Activated CD8-positive, alpha-beta T cell treated with anti-CD3 and anti-CD28 coated beads for 36 hours (primary cell): ENCODE data around the gene RABGAP1L. TPM values are rescaled to one million over a fixed set of nuclear protein-coding genes. Genes with fewer than 3 reads are reported as not detected.
"Not testable (repeated sequence)": the region's sequence is repeated elsewhere in the genome, so short reads cannot be mapped to it uniquely, and the experiment has no call there.

Experiments used
- ATAC-seq: fragments of 200-7000 bp; cut with Tn5 transposase; one replicate; pipeline ENCODE4 v1.10.0; 2021; ENCODE audit warnings: mild to moderate bottlenecking, moderate library complexity
- CTCF ChIA-PET: fragments of 350-600 bp; sonication (Branson Sonifier 250); formaldehyde crosslinking; loops from one replicate; lab custom pipeline; 2021; ENCODE audit warnings: antibody characterized with exemption; lab: Charles Lee
- POLR2A ChIA-PET: fragments of 350-600 bp; sonication (Branson Sonifier 250); formaldehyde crosslinking; loops from one replicate; lab custom pipeline; 2021; ENCODE audit warnings: antibody characterized with exemption; lab: Charles Lee
- DNase-seq: peaks from one replicate; pipeline ENCODE4 v3.0.0-alpha.2; 2020
- H3K27ac Mint-ChIP-seq: one replicate; pipeline ENCODE4 v1.8.0; 2021; ENCODE audit warnings: mild to moderate bottlenecking, mixed read lengths
- H3K27me3 Mint-ChIP-seq: one replicate; pipeline ENCODE4 v1.8.0; 2021; ENCODE audit warnings: mixed read lengths
- H3K36me3 Mint-ChIP-seq: one replicate; pipeline ENCODE4 v1.8.0; 2021; ENCODE audit warnings: low read depth, mixed read lengths
- H3K4me1 Mint-ChIP-seq: one replicate; pipeline ENCODE4 v1.8.0; 2021; ENCODE audit warnings: low read depth, mixed read lengths
- H3K4me3 Mint-ChIP-seq: one replicate; pipeline ENCODE4 v1.8.0; 2021; ENCODE audit warnings: mild to moderate bottlenecking, moderate library complexity, mixed read lengths
- H3K9me3 Mint-ChIP-seq: one replicate; pipeline ENCODE4 v1.8.0; 2021; ENCODE audit warnings: mixed read lengths
- CTCF ChIP-seq: fragments of 200-600 bp; IDR thresholded peaks from one replicate; pipeline ENCODE4 v1.8.0; 2022; ENCODE audit warnings: antibody characterized with exemption, mild to moderate bottlenecking
- intact Hi-C: fragments of 100-400 bp; cut with micrococcal nuclease; formaldehyde crosslinking; loops from one replicate; pipeline ENCODE4 v1.10.0; 2022
- total RNA-seq, 2 experiments: library from RNA; stranded (reverse); gene quantifications; one replicate each; pipeline ENCODE4 v1.2.3, GENCODE V29; 2021

The RABGAP1L gene
- total RNA-seq, 2 experiments from 2014 or later, result 26.9 to 29.4 TPM

- Mint-ChIP-seq H3K4me1 (peaks cover 3% of the 10 kb centered on the region), H3K9me3 (no peaks in the 10 kb centered on the region), H3K27ac (no peak overlapping the region), H3K4me3 (no peak overlapping the region), H3K27me3 (no peaks in the 10 kb centered on the region), H3K36me3 (peaks cover 16% of the 10 kb centered on the region)
- ATAC-seq (no peak), DNase-seq (no peak)
- TF ChIP-seq CTCF, result no peak
- intact Hi-C loops, result no loop called here
- POLR2A ChIA-PET, result no interaction called here
- CTCF ChIA-PET, result no interaction called here
Observed at GRCh38 chr1:174642393-174642792, 483.1 kb downstream of the RABGAP1L start.

- intact Hi-C loops, result no loop called here
- peaks cover 3% of the 10 kb centered on the region for H3K4me1 Mint-ChIP-seq
Observed at GRCh38 chr1:174643206-174643605, 483.9 kb downstream of the RABGAP1L start.

GRCh38 chr1:174649572-174649971, 490.3 kb downstream of the RABGAP1L start:
- ATAC-seq, CTCF ChIA-PET, POLR2A ChIA-PET, intact Hi-C loops, H3K4me3 Mint-ChIP-seq, H3K4me1 Mint-ChIP-seq, H3K27ac Mint-ChIP-seq, DNase-seq, H3K9me3 Mint-ChIP-seq, H3K36me3 Mint-ChIP-seq, H3K27me3 Mint-ChIP-seq: not testable (repeated sequence)

More at GRCh38 chr1:174643206-174643605, 483.9 kb downstream of the RABGAP1L start:
- no peak for TF ChIP-seq CTCF
- H3K4me3 Mint-ChIP-seq, result no peak overlapping the region
- DNase-seq (no peak), ATAC-seq (no peak)
- no peak overlapping the region for H3K27ac Mint-ChIP-seq
- peaks cover 9% of the 10 kb centered on the region for H3K36me3 Mint-ChIP-seq
- ChIA-PET CTCF (no interaction called here), POLR2A (no interaction called here)
- H3K9me3 Mint-ChIP-seq, result no peaks in the 10 kb centered on the region
- H3K27me3 Mint-ChIP-seq, result no peaks in the 10 kb centered on the region

- H3K9me3 Mint-ChIP-seq, result peaks cover 7% of the 10 kb centered on the region
- no peak for DNase-seq
- CTCF ChIA-PET, result no interaction called here
Observed at GRCh38 chr1:174652569-174653280, 493.4 kb downstream of the RABGAP1L start.

GRCh38 chr1:174654560-174654959, 495.2 kb downstream of the RABGAP1L start:
- TF ChIP-seq CTCF, result no peak
- no peaks in the 10 kb centered on the region for H3K27me3 Mint-ChIP-seq
- CTCF ChIA-PET, result no interaction called here
- peaks cover 5% of the 10 kb centered on the region for H3K36me3 Mint-ChIP-seq
- no peak overlapping the region for H3K4me3 Mint-ChIP-seq
- no peak overlapping the region for H3K27ac Mint-ChIP-seq
- H3K9me3 Mint-ChIP-seq, result peaks cover 1% of the 10 kb centered on the region
- ATAC-seq, result no peak
- intact Hi-C loops, result no loop called here
- POLR2A ChIA-PET, result no interaction called here
- H3K4me1 Mint-ChIP-seq, result no peaks in the 10 kb centered on the region
- DNase-seq, result no peak

More at GRCh38 chr1:174652569-174653280, 493.4 kb downstream of the RABGAP1L start:
- H3K4me1 Mint-ChIP-seq, result no peaks in the 10 kb centered on the region
- no peak overlapping the region for H3K4me3 Mint-ChIP-seq
- no peak overlapping the region for H3K27ac Mint-ChIP-seq
- intact Hi-C loops, result no loop called here
- peaks cover 3% of the 10 kb centered on the region for H3K36me3 Mint-ChIP-seq
- TF ChIP-seq CTCF, result no peak
- ATAC-seq, result no peak
- POLR2A ChIA-PET, result no interaction called here
- no peaks in the 10 kb centered on the region for H3K27me3 Mint-ChIP-seq
